PC-3 (cell line): ENCODE measurements around the gene PTGES3L.

Experiments
- EZH2 ChIP-seq: fragments of 300-600 bp; sonication (generic); IDR thresholded peaks from one replicate; pipeline ENCODE4 v1.6.1; 2017; ENCODE audit warnings: antibody characterized with exemption, mild to moderate bottlenecking, low read length; ENCODE audit not compliant: unreplicated experiment
- EZH2phosphoT487 ChIP-seq: fragments of 300-600 bp; sonication (generic); IDR thresholded peaks from 2 replicates; pipeline ENCODE4 v1.6.1; 2018; ENCODE audit warnings: mild to moderate bottlenecking, antibody characterized with exemption, low read length, borderline replicate concordance
- TF ChIP-seq, protein P1 (sequence below): fragments of 300-600 bp; sonication (generic); conservative IDR thresholded peaks from 2 replicates; pipeline ENCODE4 v1.5.1; 2017; ENCODE audit warnings: antibody characterized with exemption, low read depth, mild to moderate bottlenecking, low read length

DNA sequence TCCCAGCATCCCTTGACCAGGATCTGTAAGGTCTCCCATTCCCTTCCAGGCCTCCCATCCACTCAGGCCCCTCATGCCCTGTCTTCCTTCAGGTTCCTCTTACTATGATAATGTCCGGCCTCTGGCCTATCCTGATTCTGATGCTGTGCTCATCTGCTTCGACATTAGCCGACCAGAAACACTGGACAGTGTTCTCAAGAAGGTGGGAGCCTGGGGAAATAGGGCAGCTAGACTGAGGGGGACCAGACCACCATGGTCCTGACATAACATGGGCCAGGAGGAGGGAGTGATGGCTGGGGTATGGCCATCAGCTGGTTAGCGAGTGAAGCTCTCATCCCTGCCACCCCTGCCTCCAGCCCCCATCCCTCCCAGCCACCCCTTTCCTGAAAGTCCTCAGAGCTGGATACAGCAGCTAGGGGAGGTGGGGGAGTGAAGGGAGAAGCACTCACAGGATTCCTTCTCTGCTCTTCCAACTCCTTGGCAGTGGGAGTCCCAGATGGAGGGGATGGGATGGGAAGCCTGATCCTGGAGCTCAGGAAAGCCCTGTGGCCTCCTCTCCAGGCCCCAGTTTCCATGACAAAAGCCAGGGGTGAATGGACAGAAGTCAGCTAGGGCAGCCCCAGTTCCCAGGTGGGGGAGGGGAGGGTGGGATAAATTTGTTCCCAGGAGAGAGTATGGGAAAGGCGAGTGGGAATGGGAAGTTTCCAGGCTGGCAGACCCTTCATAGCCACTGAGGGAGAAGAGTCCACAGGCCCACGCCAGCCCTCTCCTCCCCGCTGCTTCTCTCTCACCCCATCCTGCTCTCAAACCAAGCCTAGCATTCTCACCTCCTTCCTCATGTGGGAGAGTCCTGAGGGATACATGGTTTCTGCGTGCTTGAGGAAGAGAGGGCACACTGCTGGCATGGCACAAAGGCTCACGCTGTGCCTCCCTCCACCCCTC lies 47.5 kb upstream of the PTGES3L start:
- TF ChIP-seq, protein P1, sequence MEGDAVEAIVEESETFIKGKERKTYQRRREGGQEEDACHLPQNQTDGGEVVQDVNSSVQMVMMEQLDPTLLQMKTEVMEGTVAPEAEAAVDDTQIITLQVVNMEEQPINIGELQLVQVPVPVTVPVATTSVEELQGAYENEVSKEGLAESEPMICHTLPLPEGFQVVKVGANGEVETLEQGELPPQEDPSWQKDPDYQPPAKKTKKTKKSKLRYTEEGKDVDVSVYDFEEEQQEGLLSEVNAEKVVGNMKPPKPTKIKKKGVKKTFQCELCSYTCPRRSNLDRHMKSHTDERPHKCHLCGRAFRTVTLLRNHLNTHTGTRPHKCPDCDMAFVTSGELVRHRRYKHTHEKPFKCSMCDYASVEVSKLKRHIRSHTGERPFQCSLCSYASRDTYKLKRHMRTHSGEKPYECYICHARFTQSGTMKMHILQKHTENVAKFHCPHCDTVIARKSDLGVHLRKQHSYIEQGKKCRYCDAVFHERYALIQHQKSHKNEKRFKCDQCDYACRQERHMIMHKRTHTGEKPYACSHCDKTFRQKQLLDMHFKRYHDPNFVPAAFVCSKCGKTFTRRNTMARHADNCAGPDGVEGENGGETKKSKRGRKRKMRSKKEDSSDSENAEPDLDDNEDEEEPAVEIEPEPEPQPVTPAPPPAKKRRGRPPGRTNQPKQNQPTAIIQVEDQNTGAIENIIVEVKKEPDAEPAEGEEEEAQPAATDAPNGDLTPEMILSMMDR = no peak
- TF ChIP-seq EZH2 = no peak
- no peak for TF ChIP-seq EZH2phosphoT487
